SK-N-SH (cell line): ENCODE measurements around the gene SOX13. TPM values are rescaled to one million over a fixed set of nuclear protein-coding genes. Genes with fewer than 3 reads are reported as not detected.

Source experiments
- ELF1 ChIP-seq: IDR thresholded peaks from 2 replicates; pipeline ENCODE4 v1.4.0; 2012
- EP300 ChIP-seq, 2 experiments: IDR thresholded peaks; 2 replicates each; pipeline versions ENCODE4 v1.4.0 to v1.6.1; 2012; ENCODE audit warnings: borderline replicate concordance in 1 of 2, low read depth in 1 of 2, low read length in 1 of 2
- EZH2phosphoT487 ChIP-seq: fragments of 200-600 bp; sonication (generic); IDR thresholded peaks from 2 replicates; pipeline ENCODE4 v1.6.1; 2017; ENCODE audit warnings: low read depth, mixed run types, mild to moderate bottlenecking, antibody characterized with exemption, moderate library complexity, borderline replicate concordance
- FOXJ3 ChIP-seq: sonication (generic); formaldehyde crosslinking; IDR thresholded peaks from 2 replicates; pipeline ENCODE4 v1.5.1; 2020; ENCODE audit warnings: mild to moderate bottlenecking, missing genetic modification reagents
- GABPA ChIP-seq: IDR thresholded peaks from 2 replicates; pipeline ENCODE4 v1.4.0; 2012; ENCODE audit warnings: low read depth, mild to moderate bottlenecking
- JUND ChIP-seq: IDR thresholded peaks from 2 replicates; pipeline ENCODE4 v1.4.0; 2012
- MEF2A ChIP-seq: IDR thresholded peaks from 2 replicates; pipeline ENCODE4 v1.4.0; 2012; ENCODE audit warnings: low read depth, borderline replicate concordance
- MXI1 ChIP-seq: IDR thresholded peaks from 2 replicates; pipeline ENCODE4 v1.6.1; 2012; ENCODE audit warnings: mild to moderate bottlenecking, low read depth, low read length, improper control_type of control experiment
- NFIC ChIP-seq: IDR thresholded peaks from 2 replicates; pipeline ENCODE4 v1.4.0; 2012; ENCODE audit warnings: borderline replicate concordance
- PBX3 ChIP-seq: IDR thresholded peaks from 2 replicates; pipeline ENCODE4; 2012
- POLR2AphosphoS5 ChIP-seq: IDR thresholded peaks from 2 replicates; pipeline ENCODE4 v1.6.1; 2012; ENCODE audit warnings: low read depth, low read length
- RCOR1 ChIP-seq: fragments of 150-350 bp; IDR thresholded peaks from 2 replicates; pipeline ENCODE4 v1.6.1; 2017; ENCODE audit warnings: antibody characterized with exemption, low read length
- REST ChIP-seq: IDR thresholded peaks from 2 replicates; pipeline ENCODE4 v1.6.1; 2012; ENCODE audit warnings: mild to moderate bottlenecking, low read depth, low read length, moderate library complexity
- SIN3A ChIP-seq: IDR thresholded peaks from 2 replicates; pipeline ENCODE4 v1.6.1; 2012; ENCODE audit warnings: low read depth, mild to moderate bottlenecking, low read length, moderate library complexity, borderline replicate concordance
- SMC3 ChIP-seq: IDR thresholded peaks from 2 replicates; pipeline ENCODE4 v1.6.1; 2012; ENCODE audit warnings: low read depth, low read length, improper control_type of control experiment
- TAF1 ChIP-seq: IDR thresholded peaks from 2 replicates; pipeline ENCODE4 v1.6.1; 2012; ENCODE audit warnings: low read depth, mild to moderate bottlenecking, low read length, moderate library complexity, borderline replicate concordance
- TEAD4 ChIP-seq: IDR thresholded peaks from 2 replicates; pipeline ENCODE4 v1.4.0; 2012; ENCODE audit warnings: mild to moderate bottlenecking, borderline replicate concordance; ENCODE audit not compliant: insufficient read depth
- USF1 ChIP-seq: IDR thresholded peaks from 2 replicates; pipeline ENCODE4 v1.4.0; 2012; ENCODE audit warnings: low read depth, borderline replicate concordance
- polyA plus RNA-seq, 3 experiments: library from polyadenylated mRNA; depleted of rRNA; stranded (reverse); fragments of >200 nt; gene quantifications; 2 replicates each; pipeline ENCODE4 v1.2.3, GENCODE V29; 2012
- TF ChIP-seq, protein P1 (sequence below): IDR thresholded peaks from 2 replicates; pipeline ENCODE4 v1.4.0; 2012; ENCODE audit warnings: low read depth

SOX13 gene
- polyA plus RNA-seq, 1 of the 3 experiments (the other 2 are of a cell fraction): 10.6 TPM

GRCh38 chr1:204130981-204131892 lies 58.3 kb downstream of the SOX13 start (continued):
- no peak for TF ChIP-seq EZH2phosphoT487
- no peak for TF ChIP-seq MEF2A
- peak; percentile 83 for TF ChIP-seq PBX3
- TF ChIP-seq EP300 (IDR thresholded peaks at IDR 0.05; ENCODE audit: borderline replicate concordance in 1 of 2, low read depth in 1 of 2, low read length in 1 of 2): peak in 1 of 2 experiments; percentile 68; a peak in 2 of 4 replicates
- peak; percentile 12; the same call in 1 of the 2 replicates for TF ChIP-seq SMC3
- TF ChIP-seq RCOR1: no peak
- TF ChIP-seq TAF1: no peak; the same call in 1 of the 2 replicates
- TF ChIP-seq, protein P1, sequence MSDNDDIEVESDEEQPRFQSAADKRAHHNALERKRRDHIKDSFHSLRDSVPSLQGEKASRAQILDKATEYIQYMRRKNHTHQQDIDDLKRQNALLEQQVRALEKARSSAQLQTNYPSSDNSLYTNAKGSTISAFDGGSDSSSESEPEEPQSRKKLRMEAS: no peak
- peak; percentile 96 for TF ChIP-seq NFIC
- TF ChIP-seq JUND: peak; percentile 83
- peak; percentile 54 for TF ChIP-seq POLR2AphosphoS5
- no peak for TF ChIP-seq REST
- no peak for TF ChIP-seq SIN3A
- TF ChIP-seq USF1: no peak
- TF ChIP-seq FOXJ3 (CRISPR knock-in tag): no peak
- TF ChIP-seq GABPA: 0 out of 2 replicates have a peak, but pooled peaks have one; percentile 29
- no peak for TF ChIP-seq ELF1
- TF ChIP-seq TEAD4: 0 out of 2 replicates have a peak, but pooled peaks have one; percentile 53
- no peak for TF ChIP-seq MXI1
